ENCODE data around the gene THRB. TPM values are rescaled to one million over a fixed set of nuclear protein-coding genes. Genes with fewer than 3 reads are reported as not detected.

The THRB gene
- total and polyA plus RNA-seq, 9 of the 15 experiments (the other 6 are each of a cell fraction or from before 2014, with no cell fraction given), result 1.7 to 14.9 (median 6.9) TPM

DNA sequence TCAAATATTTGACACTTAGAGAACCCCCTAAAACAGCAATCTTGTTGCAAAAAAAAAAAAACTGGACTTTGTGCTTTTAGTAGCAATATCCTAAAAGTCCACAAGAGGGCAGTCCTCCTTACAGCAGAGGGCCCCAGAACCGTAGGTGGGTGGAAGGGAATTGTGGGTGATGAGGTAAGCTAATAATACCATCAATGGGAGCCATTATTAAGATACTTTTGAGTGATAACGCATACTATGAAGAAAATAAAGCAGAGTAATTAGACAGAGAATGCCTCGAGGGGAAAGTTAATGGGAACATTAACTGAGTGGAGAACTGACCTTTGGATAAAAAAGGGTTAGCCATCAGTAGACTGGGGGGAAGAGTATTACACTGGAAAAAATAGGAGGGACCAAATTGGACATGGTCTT is 229.9 kb downstream of the THRB start (continued):
- TF ChIP-seq, protein P1, sequence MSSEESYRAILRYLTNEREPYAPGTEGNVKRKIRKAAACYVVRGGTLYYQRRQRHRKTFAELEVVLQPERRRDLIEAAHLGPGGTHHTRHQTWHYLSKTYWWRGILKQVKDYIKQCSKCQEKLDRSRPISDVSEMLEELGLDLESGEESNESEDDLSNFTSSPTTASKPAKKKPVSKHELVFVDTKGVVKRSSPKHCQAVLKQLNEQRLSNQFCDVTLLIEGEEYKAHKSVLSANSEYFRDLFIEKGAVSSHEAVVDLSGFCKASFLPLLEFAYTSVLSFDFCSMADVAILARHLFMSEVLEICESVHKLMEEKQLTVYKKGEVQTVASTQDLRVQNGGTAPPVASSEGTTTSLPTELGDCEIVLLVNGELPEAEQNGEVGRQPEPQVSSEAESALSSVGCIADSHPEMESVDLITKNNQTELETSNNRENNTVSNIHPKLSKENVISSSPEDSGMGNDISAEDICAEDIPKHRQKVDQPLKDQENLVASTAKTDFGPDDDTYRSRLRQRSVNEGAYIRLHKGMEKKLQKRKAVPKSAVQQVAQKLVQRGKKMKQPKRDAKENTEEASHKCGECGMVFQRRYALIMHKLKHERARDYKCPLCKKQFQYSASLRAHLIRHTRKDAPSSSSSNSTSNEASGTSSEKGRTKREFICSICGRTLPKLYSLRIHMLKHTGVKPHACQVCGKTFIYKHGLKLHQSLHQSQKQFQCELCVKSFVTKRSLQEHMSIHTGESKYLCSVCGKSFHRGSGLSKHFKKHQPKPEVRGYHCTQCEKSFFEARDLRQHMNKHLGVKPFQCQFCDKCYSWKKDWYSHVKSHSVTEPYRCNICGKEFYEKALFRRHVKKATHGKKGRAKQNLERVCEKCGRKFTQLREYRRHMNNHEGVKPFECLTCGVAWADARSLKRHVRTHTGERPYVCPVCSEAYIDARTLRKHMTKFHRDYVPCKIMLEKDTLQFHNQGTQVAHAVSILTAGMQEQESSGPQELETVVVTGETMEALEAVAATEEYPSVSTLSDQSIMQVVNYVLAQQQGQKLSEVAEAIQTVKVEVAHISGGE (CRISPR knock-in tag; IDR thresholded peaks at IDR 0.05), result no peak
- no peak for TF ChIP-seq ZFP1 (CRISPR knock-in tag; IDR thresholded peaks at IDR 0.05)
- no peak for TF ChIP-seq PHF8 (IDR thresholded peaks at IDR 0.05; ENCODE audit: borderline replicate concordance, low read length)
- TF ChIP-seq, protein P2, sequence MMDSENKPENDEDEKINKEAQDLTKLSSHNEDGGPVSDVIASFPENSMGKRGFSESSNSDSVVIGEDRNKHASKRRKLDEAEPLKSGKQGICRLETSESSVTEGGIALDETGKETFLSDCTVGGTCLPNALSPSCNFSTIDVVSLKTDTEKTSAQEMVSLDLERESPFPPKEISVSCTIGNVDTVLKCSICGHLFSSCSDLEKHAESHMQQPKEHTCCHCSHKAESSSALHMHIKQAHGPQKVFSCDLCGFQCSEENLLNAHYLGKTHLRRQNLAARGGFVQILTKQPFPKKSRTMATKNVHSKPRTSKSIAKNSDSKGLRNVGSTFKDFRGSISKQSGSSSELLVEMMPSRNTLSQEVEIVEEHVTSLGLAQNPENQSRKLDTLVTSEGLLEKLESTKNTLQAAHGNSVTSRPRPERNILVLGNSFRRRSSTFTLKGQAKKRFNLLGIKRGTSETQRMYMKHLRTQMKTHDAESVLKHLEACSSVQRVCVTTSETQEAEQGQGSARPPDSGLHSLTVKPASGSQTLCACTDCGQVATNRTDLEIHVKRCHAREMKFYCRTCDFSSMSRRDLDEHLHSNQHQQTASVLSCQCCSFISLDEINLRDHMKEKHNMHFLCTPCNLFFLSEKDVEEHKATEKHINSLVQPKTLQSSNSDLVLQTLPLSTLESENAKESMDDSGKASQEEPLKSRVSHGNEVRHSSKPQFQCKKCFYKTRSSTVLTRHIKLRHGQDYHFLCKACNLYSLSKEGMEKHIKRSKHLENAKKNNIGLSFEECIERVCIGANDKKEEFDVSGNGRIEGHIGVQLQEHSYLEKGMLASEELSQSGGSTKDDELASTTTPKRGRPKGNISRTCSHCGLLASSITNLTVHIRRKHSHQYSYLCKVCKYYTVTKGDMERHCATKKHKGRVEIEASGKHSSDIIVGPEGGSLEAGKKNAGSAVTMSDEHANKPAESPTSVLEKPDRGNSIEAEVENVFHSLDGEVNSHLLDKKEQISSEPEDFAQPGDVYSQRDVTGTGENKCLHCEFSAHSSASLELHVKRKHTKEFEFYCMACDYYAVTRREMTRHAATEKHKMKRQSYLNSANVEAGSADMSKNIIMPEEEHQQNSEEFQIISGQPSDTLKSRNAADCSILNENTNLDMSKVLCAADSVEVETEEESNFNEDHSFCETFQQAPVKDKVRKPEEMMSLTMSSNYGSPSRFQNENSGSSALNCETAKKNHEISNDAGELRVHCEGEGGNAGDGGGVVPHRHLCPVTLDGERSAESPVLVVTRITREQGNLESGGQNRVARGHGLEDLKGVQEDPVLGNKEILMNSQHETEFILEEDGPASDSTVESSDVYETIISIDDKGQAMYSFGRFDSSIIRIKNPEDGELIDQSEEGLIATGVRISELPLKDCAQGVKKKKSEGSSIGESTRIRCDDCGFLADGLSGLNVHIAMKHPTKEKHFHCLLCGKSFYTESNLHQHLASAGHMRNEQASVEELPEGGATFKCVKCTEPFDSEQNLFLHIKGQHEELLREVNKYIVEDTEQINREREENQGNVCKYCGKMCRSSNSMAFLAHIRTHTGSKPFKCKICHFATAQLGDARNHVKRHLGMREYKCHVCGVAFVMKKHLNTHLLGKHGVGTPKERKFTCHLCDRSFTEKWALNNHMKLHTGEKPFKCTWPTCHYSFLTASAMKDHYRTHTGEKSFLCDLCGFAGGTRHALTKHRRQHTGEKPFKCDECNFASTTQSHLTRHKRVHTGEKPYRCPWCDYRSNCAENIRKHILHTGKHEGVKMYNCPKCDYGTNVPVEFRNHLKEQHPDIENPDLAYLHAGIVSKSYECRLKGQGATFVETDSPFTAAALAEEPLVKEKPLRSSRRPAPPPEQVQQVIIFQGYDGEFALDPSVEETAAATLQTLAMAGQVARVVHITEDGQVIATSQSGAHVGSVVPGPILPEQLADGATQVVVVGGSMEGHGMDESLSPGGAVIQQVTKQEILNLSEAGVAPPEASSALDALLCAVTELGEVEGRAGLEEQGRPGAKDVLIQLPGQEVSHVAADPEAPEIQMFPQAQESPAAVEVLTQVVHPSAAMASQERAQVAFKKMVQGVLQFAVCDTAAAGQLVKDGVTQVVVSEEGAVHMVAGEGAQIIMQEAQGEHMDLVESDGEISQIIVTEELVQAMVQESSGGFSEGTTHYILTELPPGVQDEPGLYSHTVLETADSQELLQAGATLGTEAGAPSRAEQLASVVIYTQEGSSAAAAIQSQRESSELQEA (IDR thresholded peaks at IDR 0.05; ENCODE audit: low read depth), result no peak
- no peak; a peak in 1 of 4 replicates for TF ChIP-seq FOXK2 (conservative IDR thresholded peaks at IDR 0.05 in 1 of 2, IDR thresholded peaks at IDR 0.05 in 1 of 2; ENCODE audit: low read depth in 2 of 2)
- no peak for TF ChIP-seq MCM2 (IDR thresholded peaks at IDR 0.05; ENCODE audit: low read depth)
- TF ChIP-seq BRF1 (IDR thresholded peaks at IDR 0.05; ENCODE audit: borderline replicate concordance, extremely low read depth, insufficient read length), result no peak
- no peak for TF ChIP-seq BHLHE40 (IDR thresholded peaks at IDR 0.05; ENCODE audit: low read length)
- TF ChIP-seq, protein P3, sequence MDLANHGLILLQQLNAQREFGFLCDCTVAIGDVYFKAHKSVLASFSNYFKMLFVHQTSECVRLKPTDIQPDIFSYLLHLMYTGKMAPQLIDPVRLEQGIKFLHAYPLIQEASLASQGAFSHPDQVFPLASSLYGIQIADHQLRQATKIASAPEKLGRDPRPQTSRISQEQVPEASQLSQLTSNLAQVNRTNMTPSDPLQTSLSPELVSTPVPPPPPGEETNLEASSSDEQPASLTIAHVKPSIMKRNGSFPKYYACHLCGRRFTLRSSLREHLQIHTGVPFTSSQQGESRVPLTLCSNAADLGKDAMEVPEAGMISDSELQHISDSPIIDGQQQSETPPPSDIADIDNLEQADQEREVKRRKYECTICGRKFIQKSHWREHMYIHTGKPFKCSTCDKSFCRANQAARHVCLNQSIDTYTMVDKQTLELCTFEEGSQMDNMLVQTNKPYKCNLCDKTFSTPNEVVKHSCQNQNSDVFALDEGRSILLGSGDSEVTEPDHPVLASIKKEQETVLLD (IDR thresholded peaks at IDR 0.05), result no peak; the same call in 1 of the 2 replicates
- no peak for TF ChIP-seq ADNP (tag; IDR thresholded peaks at IDR 0.05)

All from K562 (cell line).